Activated effector memory CD4-positive, alpha-beta T cell treated with Interleukin-2 at 50 U/mL for 16 hours (primary cell): ENCODE results near the gene HAGHL.
"Not testable (repeated sequence)": the region's sequence is repeated elsewhere in the genome, so short reads cannot be mapped to it uniquely, and the experiment has no call there.

Experiments
- DNase-seq: peaks from one replicate; pipeline ENCODE4 v3.0.0-alpha.2; 2020

HAGHL gene

DNA sequence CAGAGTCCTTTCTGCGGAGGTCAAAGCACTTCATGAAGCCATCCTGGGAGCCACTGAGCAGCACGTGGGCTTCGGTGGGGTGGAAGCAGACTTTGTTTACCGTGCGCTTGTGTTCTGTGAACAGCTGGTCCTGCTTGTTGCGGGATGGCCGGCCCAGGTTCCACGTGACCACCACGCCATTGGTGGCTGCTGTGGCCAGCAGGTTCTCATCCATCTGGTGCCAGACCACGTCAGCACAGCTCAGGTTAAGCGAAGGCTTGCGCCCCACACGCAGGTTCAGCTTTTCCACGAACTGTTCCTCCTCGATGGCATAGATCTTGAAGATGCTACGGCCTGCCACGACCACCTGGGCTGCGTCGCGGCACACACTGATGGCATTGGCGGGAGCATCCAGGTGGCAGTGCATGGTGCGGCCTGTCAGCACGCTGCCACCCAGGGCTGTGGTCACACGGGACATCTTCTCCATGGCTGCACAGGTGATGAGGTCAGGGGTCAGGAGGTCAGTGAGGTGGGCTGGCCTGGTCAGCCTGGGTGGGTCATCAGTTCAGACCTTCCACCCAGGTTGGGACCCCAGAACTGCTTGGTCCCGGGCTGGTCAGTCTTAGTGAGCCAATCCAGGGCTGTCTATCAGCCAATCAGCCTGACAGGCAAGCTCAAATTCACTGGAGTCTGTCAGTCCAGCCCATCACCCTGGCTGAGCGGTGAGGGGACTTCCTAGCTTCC is 37.6 kb upstream of the HAGHL start:
- no peak for DNase-seq

DNA sequence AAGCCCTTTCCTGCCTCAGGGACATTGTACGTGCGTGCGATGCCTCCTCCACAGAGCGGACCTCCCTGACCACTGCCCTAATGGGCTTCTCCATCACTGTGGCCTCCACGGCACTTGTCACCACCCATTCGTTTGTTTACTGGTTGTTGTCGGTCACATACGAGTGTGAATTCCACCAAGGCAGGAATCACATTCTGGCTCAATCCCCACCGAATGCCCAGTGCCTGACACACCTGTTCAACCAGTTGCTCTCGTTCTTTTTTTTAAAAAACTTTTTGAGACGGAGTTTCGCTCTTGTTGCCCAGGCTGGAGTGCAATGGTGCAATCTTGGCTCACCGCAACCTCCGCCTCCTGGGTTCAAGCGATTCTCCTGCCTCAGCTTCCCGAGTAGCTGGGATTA is 35.7 kb upstream of the HAGHL start:
- DNase-seq: not testable (repeated sequence)

DNA sequence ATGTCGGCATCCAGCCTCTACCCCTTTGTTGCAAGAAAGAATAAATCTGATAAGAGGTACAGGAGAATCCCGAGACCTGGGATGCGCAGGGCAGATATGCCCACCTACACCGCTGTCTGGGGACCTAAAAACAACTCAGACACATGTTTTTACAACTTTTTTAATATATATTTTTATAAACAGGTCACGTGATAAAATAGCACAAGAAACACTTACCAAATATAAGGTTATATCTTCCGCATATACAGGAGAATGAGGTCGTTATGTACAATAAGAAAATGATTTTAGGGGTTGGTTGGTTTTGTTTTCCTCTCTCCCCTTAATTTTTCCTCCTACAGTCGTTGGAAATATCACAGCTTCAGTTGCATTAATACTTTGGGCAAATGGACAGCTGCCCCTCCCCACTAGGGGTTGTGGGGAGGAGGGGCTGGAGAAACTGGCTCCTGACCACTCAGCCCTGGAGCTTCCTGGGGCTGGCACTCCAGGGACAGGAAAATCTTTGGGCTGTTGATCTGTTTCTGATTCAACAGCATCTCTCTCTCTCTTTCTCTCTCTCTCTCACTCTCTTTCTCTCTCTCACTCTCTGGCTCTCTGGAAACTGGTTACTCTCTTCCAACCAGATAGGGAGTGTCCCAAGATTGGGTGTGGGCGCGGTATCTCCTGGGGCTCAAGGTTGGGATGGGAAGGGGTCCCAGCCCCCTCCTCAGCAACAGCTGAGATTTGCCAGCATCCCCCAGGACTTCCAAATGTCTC is 34.4 kb upstream of the HAGHL start:
- no peak for DNase-seq

DNA sequence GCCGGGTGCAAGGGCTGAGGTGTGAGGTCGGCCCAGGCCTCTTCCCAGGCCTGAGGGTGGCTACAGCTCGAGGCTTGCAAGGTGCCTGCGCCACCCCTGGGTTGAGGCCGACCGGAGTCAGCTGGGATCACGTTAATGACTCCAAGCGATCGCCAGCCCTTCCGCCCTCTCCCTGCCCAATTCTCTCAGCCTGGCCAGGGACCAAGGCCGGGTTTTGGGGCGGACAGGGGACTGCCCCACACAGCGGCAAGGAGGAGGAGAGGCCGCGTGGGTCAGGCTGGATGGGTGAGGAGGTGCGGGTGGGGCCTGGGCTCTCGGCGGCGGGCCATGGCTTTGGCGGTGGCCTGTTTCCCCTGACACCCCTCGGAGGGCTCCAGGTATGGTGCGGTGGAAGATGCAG is 33.5 kb upstream of the HAGHL start:
- no peak for DNase-seq

DNA sequence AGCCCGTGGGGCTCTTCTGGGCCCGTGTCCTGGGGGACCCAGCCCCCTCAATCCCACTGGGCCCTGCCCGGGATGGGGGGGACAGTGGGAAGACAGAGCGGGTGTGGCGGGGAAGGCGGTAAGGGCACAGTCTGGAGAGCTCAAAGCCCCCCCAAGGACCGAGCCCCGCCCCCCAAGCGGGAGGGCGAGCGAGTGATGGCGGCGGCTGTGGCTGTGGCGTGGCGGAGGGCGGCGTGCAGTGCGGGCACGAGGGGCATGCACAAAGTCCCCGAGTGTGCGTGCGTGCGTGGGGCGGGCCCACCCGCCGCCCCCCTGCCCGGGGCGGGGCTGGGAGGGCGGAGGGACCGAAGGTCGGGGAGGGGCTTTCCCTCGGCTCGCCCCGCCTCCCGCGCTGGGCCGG is 33.1 kb upstream of the HAGHL start:
- DNase-seq: no peak

DNA sequence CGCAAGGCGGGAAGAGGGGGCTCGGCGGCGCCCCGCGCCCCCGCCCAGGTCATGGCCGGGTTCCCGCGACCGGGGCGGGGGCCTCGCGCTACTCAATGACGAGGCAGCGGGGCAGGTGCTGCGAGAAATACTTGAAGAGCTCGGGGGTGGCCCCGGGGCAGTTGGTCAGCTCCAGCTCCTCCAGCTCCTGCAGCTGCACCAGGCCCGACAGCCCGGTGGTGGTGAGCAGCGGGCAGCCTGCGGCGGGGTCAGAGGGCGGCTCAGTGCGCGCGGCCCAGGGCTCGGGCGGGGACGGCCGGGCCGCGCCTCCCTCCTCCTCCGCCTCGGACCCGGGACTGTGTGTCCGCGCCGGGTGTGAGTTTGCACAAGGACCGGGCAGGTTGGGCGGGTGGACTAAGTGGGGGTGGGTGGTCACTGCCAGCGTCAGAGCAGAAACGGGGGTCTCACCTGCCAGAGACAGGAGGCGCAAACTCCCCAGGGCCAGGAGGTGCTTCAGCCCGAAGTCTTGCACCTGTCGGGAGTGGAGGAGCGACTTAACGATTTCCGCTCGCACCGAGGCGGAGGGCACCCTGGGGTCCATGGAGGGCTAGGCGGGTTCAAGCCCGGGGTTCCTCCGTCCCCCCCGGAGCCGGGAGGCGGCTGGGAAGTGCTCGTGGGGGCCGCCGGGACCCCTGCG is 32.6 kb upstream of the HAGHL start:
- DNase-seq: no peak

DNA sequence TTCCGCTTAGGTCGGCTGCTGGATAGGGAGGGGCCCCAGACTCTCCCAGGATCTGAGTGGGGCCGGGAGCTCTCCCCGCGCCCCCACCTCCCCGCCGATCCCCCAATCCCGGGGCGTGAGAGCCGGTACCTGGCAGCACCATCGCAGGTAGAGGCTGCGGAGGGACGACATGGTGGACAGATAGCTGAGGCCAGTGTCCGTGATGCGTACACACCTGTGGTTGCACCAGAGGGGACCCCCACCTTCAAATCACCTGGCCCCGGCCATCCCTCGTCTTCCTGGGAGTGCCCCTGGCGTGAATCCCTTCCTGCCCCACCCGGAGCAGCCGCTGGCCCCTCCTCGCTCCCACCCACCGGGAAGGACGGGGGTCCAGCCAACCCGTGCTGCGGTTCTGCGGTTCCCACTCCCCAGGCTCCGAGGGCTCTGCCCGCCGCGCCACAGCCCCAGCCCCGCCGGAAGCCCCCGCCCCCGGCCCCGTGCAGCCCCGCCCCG is 32.0 kb upstream of the HAGHL start:
- DNase-seq: no peak

DNA sequence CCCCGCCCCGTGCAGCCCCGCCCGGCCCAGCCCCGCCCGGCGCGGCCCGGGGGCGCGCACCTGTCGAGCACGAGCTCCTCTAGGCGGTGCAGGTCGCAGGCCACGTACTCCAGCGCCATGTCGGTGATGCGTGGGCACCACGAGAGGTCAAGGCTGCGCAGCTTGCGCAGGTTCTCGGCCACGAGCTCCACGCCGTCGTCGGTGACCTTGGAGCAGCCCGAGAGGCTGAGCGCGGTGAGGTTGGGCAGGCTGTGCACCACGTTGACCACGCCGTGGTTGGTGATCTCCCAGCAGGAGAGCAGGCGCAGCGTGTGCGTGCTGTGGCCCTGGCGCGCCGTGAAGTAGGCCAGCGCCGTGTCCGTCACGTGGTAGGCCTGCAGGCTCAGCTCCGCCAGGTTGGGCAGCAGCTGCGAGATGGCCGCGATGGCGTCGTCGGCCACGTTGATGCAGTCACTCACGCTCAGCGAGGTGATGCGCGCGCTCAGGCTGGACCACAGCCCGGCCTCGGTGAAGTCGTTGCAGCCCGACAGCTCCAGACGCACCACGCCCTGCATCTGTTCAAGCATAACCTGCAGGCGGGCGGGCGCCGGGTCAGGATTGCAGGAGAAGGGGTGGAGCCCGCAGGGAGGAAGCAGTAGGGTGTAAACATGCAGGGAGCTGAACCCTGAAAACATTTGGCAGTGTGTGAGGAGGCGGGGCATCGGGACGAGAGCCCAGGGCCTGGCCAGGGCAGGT is 31.4 kb upstream of the HAGHL start:
- peak; percentile 73 for DNase-seq

DNA sequence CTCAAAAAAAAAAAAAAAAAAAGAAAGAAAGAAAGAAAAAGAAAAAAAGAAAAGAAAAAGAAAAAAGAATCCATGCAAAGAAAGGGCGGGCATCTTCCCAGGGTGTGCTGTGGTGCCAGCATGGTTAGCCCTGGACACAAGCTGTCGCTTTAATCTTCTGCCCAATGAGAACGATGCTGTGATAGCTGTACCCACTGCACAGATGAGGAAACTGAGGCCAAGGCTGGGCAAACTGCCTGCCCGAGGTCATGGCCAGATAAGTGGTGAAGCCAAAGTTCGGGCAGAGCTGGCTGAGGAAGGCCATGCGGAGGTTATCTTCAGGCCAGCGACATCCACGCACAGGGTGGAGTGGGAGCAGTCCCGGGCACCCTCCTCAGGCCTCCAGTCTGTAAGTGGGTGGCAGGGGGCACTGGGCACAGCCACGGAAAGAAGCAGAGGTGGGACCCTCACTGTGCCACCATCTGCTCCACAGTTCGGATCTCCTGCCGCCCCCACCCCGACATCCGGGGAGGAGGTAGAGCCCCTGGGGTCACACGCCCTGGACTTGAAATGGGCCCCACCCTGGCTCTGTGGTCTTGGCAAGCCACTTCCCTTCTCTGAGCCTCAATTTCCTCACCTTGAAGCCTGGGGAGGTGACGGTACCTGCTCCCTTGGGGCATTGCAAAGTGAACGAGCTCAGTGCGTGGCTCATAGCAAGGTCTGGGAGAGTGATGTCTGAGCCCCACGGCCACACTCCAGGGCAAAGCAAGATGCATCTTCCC is 27.8 kb upstream of the HAGHL start:
- no peak for DNase-seq

DNA sequence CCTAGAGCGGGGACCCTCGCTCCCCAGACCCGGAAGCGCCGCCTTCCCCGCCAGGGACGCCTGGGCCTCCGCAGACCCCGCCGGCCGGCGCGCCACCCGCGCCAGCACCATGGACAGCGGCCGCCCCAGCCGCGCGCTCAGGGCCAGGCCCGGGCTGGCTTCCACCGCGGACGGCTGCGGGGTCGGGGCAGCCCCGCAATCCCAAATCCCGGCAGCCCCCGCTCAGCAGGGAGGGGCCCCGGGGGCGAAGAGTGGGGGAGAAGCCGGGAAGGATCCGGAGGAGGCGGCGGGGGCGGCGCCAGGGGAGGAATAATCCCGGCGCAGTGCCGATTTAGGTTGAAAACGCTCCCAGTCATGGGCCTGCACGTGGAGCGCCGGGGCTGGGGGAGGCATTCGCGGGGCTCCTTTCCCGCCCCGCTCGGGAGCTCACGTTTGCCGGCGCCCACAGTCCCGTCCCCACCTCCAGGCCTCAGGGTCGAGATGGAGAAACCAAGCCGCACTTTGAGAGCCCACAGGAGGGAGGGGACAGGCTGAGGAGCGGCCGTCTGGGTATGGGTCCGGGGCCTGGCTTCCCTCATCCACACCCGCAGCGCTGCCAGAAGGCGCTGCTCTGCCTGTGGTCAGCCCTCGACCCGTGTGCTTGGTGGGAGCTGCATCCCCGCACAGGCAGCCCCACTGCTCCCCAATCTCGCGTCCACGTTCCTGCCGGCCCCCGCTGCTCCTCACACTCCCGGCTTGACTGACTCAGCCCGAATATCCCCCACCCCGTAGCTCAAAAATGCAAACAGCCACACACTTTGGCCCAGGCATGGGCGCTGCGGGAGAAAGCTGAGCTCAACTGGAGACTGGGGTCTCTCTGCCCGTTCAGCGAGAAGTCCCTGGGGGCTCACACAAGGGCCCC is 26.0 kb upstream of the HAGHL start:
- DNase-seq: peak; percentile 40

DNA sequence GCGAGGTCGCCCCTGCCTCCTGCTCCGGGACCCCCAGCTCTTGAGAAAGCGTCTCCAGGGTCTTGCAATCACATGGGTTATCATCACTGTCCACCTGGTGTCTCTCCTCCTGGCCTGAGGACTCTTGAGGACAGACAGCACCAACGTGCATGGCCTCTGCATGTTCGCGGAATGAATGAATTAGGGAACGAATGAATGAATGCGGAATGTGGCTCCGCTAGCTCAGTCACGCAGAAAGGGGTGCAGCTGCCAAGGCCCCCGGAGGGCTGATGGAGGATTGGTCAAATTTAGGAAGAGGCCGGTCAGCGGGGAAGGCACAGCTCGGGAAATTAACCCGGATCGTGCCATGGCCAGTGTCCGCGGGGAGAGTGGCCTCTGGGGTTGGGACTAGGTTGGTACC is 24.6 kb upstream of the HAGHL start:
- DNase-seq: no peak

DNA sequence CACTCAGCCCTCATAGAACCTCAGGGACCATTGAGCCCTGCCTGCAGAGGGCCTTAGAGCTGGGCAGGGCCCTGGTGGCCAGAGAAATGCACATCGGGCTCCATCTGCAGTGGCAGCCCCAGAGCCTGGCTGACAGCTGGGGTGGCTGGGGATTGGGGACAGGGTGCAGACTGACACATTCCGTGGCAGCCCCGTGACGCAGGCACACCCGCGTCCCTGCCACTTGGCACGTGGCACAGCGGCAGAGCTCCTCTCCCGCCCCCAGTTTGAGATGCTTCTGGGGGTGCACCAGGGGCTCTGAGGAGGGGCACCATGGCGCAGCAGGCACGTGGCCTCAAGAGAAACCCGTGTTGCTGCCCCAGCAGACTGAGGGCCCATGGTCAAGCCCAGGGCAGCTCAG is 23.5 kb upstream of the HAGHL start:
- DNase-seq: no peak

DNA sequence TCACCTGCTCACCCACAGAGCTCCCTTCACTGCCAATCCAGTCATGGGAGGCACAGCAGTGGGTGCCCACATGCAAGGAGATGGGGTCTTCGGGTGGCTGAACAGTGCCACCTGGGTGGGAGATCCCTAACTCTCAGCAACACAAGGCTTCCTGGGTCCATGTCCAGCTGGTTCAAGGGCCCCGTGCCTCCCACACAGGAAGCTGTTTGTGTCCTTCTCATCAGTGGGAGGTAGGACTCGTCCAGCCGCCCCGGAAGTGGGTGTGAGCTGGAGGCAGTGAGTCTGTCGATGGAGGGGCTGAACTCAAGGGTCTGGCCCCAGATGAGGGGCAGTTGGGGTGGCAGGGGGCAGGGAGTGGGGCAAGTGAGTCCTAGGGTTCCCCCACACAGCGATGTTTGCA is 22.9 kb upstream of the HAGHL start:
- DNase-seq: no peak

DNA sequence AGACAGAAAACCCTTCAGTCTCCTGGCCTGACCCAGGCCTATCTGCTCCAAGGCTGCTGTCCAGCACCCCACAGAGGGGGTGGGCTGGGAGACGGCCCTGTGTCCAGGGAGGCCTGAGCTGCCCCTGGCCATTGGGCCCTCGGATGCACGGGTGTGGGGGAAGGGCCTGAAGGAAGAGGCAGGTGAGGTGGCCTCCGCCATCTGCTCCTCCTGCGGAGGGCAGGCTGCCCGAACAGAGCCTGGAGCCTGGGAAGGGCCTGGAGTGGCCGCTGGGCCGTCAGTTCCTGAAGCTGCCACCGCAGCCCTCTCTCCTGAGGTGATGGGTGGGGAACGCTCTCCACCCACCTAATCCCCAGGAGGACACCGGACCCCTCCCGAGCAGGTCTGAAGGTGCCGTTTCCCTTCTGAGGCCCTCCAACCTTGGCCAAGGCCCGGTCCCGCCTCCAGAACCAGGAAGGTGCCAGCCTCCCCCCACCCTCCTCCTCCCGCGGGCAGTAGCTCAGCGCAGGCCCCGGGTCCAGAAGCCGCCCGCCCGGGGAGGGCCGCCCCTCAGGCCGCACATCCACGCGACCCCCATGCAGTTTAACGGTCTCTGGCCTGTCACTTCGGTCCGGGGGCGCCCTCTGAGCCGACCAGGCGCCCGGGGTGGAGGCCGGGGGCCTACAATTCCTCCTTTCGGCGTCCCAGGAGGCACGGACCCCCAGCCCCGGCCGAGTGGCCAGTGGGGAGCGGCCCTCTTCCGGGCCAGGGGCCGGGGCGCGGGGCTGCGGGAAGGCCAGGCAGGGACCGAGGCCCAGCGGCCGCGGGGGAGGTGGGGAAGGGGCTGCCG is 22.1 kb upstream of the HAGHL start:
- DNase-seq: no peak

DNA sequence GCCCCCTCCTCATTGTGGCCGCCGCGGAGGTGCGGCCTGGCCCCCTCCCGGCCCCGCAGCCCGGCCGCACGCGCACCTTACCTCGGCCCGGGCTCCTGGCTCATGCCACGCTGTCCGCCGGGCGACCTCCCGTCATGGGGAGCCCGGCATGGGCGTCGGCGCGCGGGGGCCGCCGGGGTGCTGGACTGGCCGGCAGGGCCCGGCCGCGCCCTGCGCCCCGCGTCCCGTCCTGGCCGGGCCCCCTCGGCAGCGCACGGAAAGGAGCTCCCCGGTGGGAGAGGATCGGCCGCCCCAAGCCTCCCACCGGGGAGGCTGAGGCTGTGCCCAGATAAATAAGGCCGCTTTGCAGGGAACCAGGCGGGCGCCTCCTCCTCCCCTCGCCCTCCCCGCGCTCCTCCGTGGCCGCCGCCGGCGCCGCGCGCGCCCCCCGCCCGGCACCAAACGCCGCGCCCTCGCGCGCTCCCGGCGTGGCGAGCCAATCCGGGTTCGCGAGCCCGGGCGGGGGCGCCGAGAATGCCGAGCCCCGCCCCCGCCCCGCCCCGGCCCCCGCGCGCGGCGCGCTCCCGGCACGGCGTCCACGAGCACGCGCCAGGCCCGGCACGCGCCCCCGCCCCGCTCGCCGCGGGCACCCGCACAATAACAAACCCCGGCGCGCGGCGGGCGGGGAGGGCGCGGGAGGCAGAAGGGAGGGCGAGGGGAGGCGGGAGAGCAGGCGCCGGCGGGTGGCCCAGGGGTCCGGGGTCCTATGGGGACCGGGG is 21.3 kb upstream of the HAGHL start, which contains the start of gene FBXL16:
TSS of gene FBXL16 (minus strand) at position 371 of the 758 bp plus-strand sequence. CDS start 8,396 bp downstream, outside the sequence.
- no peak for DNase-seq

DNA sequence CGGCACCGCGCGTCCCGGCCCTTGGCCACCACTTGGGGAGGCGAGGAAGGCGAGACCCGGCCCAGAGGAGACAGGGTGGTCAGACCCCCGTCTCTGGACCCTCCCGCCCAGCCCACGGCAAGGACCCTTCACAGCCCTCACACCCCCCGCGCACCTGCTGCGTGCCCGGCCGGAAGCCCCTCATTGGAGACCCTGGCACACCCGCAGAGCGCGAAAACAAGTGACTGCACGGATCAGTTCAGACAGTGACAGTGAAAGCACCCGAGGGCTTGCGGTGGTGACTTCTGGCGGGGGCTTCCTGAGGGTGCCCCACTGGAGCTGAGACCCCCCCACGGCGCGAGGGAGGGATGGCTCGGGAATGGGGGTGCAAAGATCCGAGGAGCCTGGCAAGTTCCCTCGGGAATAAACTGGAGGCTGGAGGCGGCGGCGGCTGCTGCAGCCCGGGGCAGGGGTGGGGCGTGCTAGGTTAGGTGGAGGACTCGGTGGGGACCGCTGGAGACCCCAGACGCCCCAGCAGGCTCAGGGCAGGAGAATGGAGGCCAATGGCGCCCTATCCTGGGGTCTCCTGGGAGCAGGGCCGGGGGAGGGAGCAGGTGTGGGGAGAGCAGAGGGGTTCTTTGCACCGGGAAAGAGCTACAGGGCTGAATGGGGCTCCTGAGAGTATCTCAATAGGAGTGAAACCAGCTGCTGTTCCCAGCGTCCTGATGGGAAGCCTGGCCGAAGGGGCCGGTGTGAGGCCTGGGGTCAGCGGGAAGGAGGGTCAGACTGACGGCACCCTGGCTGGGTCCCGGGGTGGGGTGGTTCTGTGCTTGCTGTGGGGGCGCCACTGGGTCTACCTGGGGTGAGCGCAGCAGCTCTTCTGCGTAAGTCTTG is 20.5 kb upstream of the HAGHL start:
- no peak for DNase-seq

DNA sequence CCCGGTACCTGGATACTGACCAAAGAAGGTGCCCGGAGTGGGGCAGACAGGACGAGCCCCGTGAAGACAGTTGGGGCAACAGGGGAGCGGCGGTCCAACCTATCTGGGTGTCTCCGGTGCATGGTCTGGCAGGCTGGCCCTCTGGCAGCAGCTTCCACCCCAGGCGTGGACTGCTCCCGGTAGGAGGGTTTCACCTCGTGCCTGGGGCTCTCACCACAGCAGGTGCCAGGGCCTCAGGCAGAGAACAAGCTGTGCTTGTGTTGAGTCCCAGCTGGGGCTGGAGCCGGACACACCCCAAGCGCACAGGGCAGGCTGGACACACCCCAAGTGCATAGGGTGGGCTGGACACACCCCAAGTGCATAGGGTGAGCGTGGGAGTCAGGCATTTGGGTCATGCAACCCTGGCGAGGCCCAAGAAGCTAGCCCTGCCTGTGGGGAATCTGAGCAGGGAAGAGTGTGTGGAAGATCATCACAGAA is 19.8 kb upstream of the HAGHL start:
- no peak for DNase-seq

DNA sequence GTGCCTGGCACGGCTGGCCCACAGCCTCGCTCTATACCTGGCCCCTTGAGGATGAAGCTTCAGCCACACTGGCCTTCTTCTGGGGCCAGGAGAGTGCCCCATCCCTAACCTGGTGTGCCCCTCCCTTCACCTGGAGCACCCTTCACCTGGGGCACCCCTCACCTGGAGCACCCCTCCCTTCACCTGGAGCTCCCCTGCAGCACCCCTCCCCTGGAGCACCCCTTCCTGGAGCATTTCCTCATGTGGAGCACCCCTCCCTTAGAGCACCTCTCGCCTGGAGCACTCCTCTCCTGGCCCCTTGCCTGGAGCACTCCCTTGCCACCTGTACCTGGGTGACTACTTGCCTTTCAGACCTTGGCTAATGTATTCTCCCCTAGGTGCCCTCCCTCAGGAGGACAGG is 18.9 kb upstream of the HAGHL start:
- DNase-seq: no peak
